Stimulated activated CD4-positive, alpha-beta T cell treated with anti-CD3 and anti-CD28 coated beads, Interleukin-1b, Interleukin-23, amount 100 ng/mL, for 4 hours (primary cell): ENCODE results near the gene BOD1L1.

ENCODE experiments used
- DNase-seq, 2 donors: peaks; one replicate each; pipeline ENCODE4 v3.0.0-alpha.2; 2020; ENCODE audit warnings: low read depth in 2 of 2

Gene BOD1L1

DNA sequence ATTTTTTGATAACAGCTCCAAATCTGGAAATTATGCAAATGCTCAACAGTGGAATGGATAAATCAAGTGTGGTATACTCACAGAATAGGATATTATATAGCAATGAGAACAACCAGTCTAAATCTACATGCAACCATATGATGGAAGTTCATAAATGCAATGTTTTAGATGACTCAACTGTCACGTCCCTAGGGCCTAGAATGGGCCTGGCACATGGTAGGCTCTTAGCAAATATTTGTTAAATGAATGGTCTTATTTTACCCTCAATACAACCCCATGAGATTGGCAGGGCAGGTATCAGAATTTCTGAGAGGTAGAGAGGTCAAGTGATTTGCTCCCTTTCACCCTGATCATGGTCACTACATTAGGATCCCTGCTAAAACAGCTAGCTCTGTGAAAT is 68.6 kb downstream of the BOD1L1 start:
- no peak for DNase-seq

GRCh38 chr4:13555325-13555724 is 72.2 kb downstream of the BOD1L1 start:
- DNase-seq = no peak

- DNase-seq = no peak
Measured at GRCh38 chr4:13553081-13553480, 74.4 kb downstream of the BOD1L1 start.

DNA sequence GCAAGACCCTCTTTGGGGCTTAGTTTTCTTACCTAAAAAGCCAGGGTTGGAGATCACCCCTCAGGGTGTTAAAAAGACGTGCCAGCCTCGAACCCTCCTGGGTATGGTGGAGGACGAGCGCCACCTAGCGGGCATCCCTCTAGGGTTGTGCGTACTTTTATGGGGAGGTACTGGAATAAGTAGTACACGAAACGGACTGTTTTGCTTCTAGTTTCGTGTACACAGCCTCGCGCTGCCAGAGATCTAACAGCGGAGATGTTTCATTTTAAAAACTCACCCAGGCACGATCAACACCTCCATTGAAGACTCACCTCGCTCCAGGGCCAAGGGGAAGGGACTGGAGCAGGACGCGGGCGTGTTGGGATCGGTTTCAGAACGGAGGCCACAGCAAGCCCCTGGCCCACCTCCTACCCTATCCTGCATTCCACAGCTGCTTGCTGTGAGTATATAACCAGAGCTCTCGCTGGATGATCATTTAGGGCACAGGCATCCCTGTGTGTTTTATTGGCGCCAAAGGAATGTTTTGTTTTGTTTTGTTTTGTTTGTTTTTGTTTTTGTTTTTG is 78.5 kb downstream of the BOD1L1 start:
- DNase-seq = peak; percentile 80 to 89

DNA sequence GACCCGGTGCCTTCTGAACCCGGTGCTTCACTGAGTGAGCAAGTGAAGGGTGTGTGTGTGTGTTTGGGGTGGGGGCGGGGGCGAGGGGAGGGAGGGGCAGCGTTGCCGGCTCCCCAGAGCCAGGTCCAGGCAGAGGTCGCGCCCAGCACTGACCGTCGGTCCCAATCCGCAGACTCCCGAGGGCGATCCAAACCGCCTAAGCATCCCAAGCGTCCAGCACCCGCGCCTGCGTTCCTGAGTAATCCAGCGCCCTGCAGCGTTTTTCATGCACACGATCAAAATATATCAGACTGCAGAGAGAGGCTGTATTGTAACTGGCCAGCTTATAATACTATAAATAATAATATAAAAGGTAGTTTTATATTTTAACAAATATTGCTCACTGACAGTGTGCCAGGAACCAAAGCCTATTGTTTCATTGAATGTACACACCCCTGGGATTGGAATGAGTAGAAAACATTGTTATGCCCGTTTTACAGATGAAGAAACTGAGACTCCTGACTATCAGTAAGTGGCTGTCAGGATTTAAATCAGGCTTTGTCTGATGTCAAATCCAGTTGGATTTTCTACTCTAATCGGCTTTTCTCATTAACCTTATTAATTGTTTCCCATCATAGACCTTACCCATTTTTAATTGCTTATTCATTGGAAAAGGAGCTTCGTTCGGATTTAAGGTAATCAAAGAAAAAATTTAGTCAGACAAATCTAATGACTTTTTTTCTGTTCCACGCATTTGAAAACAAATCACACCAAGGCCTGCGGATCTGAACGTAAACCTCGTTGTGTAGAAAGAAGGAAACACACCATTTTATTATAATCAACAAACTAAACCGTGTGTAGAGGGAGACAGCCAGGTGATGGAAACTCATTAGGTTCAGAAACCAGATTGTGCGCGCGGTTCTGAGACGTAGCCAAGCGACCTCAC is 79.2 kb downstream of the BOD1L1 start:
- no peak for DNase-seq

- peak in 1 of 2 donors; percentile 28 for DNase-seq
Measured at GRCh38 chr4:13547485-13548041, 80.0 kb downstream of the BOD1L1 start.

GRCh38 chr4:13546941-13547484 is 80.5 kb downstream of the BOD1L1 start:
- DNase-seq = no peak

- DNase-seq = no peak
Measured at GRCh38 chr4:13546142-13546940, 81.2 kb downstream of the BOD1L1 start.

DNA sequence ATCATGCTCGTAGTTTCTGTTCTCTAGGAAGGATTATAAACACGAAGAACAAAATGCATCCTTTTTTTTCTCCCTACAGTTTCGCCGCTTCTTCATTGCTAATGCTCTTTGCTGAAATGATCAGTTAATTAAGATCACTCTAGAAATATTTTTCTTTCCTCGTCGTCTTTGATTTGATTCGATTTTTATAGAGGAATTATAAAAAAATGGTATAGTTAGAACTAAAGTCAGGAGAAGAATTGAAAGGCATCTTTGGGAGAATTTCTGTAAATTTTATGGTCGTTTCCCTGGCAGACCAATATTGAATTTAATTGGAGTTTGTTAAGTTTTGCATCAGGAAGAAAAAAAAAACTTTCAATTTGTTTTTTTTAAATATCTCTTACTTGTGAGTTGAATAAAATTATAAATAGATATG is 82.1 kb downstream of the BOD1L1 start:
- no peak for DNase-seq

DNA sequence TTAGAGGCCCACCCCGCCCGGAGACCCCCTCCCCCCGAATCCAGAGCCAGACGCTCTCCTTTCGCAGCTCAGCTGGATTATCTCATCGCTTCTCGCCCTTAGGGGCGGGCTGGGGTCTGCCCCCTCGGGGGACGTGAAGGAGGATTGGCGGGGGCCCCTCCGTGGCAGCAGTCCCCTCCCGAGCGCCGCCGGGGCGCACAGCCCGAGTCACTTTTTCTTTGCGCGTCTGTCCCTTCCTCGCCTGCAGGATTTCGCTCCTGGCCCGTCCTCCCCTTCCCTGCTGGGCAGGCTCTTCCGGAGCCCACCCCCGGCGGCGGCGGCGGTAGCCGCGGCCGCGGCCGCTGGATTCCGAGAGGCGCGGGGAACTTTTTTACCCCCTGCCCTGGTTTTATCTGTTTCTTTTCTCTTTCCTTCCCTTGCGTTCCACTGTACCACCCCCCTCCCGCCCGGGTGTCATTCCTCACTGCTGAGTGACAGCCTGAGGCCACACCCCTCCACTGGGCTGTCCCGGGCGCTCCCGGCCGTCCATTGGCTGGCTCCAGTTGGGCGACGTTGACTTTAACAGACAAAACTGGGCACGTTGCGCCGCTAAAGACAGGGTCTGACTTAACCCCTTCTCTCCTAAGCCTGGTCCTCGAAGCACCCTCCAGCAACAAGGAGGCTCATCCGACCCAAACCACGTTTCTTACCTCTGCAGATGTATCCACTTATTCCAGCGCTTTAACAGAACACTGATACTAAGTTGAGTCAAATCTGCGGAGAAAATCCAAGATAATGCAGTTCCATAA is 82.7 kb downstream of the BOD1L1 start:
- peak in 1 of 2 donors; percentile 40 for DNase-seq

GRCh38 chr4:13543839-13544605 is 83.5 kb downstream of the BOD1L1 start, which contains the start of gene NKX3-2:
Gene NKX3-2 (minus strand): TSS chr4:13544508. CDS start chr4:13544414, 94 bp downstream.
- no peak for DNase-seq

DNA sequence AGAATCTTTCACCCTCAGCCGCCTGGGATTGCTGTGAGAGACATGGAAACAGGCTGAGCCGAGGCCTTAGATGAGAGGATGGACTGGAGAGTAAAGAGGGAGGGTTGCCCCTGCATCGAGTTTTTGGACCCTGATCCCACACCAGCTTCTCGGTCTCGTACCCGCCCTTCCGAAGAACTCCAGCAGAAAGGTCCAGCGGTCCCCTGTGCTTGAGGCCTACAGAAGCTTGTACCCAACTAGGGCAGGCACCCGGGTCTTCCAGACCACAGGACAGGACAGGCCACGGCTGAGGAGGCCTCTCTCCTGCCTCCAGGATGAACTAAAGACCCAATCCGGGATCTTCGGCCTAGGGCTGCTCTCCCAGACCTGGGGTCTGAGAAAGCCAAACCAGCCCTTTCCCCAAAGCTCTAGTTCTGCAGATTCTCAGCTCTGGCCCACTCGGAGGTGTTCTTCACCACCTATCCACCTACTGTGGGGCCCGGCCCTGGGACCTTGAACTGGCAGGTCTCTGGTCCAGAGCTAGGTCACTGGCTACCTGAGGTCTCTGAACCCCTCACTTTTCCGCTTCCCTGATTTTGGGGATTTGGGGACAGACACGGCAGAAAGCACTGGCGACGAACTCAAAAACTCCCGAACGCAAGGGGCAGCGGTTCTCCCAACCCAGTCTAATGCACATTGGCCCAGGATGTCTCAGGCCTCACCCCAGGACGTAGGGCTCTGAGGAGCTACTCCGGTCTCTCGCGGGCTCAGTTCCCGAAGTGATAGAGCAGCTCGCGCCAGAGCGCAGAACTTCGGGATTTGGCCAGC is 84.3 kb downstream of the BOD1L1 start:
- DNase-seq = no peak

DNA sequence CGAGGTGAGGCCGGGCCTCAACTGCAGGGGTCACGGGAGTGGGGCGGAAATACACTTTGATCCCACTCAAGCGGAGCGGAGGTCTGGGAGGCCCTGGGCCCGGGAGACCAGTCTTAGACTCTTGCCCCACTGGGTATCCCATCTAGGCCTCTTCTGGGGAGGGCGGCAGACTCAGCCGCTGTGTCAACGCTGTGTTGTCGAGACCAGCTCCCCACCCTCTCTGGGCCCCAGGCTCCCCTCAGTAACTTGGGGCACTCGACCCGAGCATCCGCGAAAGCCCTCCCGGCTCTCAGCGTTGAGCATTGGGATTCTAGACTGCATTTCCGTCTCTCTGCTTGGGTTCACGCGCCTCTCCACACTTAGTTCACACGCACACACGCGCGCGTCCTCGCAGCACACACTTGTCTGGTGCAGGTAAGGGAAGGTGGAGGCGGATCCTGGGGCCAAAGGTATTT is 84.9 kb downstream of the BOD1L1 start:
- DNase-seq = no peak

DNA sequence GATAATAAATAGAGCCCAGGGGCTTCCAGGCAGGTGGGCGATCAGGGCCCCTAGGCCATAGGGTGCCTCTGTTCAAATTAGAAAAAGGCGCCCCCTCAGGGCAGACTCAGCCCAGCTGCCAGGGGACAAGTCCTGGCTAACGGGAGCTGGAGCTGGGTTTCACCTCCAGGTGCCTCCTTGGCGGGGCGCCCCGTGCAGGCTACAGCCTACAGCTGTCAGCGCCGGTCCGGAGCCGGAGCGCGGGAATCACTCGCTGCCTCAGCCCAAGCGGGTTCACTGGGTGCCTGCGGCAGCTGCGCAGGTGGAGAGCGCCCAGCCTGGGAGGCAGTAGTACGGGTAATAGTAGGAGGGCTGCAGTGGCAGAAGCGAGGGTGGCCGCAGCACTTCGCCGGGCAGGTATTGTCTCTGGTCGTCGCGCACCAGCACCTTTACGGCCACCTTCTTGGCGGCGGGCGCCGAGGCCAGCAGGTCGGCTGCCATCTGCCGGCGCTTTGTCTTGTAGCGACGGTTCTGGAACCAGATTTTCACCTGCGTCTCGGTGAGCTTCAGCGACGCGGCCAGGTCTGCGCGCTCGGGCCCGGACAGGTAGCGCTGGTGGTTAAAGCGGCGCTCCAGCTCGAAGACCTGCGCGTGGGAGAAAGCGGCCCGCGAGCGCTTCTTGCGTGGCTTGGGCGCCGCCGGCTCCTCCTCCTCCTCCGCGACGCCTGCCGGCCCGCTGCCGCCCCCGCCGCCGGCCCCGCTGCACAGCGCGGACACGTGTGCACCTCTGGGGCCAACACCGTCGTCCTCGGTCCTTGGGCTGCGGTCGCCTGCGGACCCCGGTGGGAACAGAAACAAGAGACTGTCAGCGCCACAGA is 85.6 kb downstream of the BOD1L1 start:
- DNase-seq = no peak

DNA sequence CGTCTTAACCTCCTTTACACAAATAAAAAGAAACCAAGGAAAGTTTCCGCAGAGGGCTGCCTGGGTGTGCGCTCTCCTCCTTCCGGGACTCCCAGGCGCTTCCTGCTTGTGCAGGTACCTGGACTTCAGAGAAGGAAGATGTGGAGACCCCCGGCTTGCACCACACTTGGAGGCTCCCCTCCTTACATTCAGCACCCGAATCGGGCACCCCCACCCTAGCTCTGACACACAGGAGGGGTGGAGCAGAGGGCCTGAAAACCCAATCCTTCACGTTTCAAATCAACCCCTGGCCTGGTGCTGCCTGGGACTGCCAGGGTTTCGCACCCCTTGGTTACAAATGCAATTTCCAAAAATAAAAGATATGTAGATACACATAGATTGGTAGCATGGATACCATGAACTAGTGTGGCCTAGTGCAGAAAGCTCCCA is 86.3 kb downstream of the BOD1L1 start:
- DNase-seq = no peak

DNA sequence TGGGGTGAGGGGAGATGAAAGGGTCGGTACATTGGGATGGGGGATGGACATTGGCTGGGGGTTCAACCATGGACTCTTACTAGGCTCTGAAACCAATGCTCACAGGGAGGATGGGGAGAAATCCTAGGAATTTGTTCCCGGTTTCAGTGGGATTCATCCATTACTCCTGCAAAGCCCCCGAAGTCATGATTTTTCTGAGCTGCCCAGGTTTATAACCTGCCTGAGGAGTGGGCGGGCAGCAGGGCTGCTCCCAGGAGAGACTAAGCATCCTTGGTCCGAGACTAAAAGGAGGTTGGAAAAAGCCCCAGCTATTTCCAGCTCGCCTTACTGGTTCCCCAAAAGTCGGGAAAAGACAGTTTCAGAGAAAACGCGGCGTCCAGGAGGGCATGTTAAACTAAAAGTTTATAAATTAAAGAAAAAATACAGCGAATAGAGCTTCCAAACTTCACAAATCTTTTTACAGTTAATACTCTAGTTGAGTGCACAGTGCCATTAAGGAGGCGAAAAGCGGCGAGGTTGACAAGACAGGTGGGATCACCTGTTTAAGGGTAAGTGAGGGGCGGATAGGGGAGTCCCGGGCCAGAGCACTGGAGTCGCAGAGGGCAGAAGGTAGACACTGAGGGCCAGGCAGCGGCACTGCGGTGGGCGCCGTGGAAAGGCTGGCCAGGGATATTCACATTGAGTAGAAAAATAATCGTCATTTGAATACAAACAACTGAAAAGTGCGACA is 86.9 kb downstream of the BOD1L1 start:
- DNase-seq = no peak

GRCh38 chr4:13539619-13540445 is 87.7 kb downstream of the BOD1L1 start:
- DNase-seq = no peak
